HG03460 (cell line): Measurements from ENCODE around the gene MX2.

Experiments used
- ATAC-seq: cut with Tn5 transposase; IDR thresholded peaks from one replicate; pipeline ENCODE4 v1.9.1; 2021; ENCODE audit not compliant: unreplicated experiment

Gene MX2

GRCh38 chr21:41363370-41364270 lies 1.8 kb downstream of the MX2 start:
- no peak for ATAC-seq

- no peak for ATAC-seq
Observed at GRCh38 chr21:41364308-41364707, 2.5 kb downstream of the MX2 start.

GRCh38 chr21:41365377-41366107 lies 3.7 kb downstream of the MX2 start:
- ATAC-seq: no peak

GRCh38 chr21:41366522-41367151 lies 4.8 kb downstream of the MX2 start:
- ATAC-seq: no peak

- ATAC-seq: peak; percentile 2
Observed at GRCh38 chr21:41367301-41367944, 5.6 kb downstream of the MX2 start.

- peak; percentile 44 for ATAC-seq
Observed at GRCh38 chr21:41367945-41368734, 6.3 kb downstream of the MX2 start.

GRCh38 chr21:41368735-41369104 lies 6.9 kb downstream of the MX2 start:
- ATAC-seq: no peak

- peak; percentile 42 for ATAC-seq
Observed at GRCh38 chr21:41369105-41369919, 7.5 kb downstream of the MX2 start.

- ATAC-seq: peak; percentile 21
Observed at GRCh38 chr21:41369920-41370839, 8.4 kb downstream of the MX2 start.

- no peak for ATAC-seq
Observed at GRCh38 chr21:41370840-41371684, 9.2 kb downstream of the MX2 start.

GRCh38 chr21:41371685-41372030 lies 9.8 kb downstream of the MX2 start:
- ATAC-seq: no peak

- no peak for ATAC-seq
Observed at GRCh38 chr21:41373253-41373652, 11.4 kb downstream of the MX2 start.

GRCh38 chr21:41373763-41374162 lies 11.9 kb downstream of the MX2 start:
- ATAC-seq: no peak

GRCh38 chr21:41374177-41374712 lies 12.4 kb downstream of the MX2 start:
- no peak for ATAC-seq

GRCh38 chr21:41374867-41375533 lies 13.2 kb downstream of the MX2 start:
- ATAC-seq: no peak

- no peak for ATAC-seq
Observed at GRCh38 chr21:41375875-41376274, 14.0 kb downstream of the MX2 start.

- no peak for ATAC-seq
Observed at GRCh38 chr21:41377715-41378114, 15.9 kb downstream of the MX2 start.
